ENCODE results near the gene SPTBN4.

SPTBN4 gene

DNA sequence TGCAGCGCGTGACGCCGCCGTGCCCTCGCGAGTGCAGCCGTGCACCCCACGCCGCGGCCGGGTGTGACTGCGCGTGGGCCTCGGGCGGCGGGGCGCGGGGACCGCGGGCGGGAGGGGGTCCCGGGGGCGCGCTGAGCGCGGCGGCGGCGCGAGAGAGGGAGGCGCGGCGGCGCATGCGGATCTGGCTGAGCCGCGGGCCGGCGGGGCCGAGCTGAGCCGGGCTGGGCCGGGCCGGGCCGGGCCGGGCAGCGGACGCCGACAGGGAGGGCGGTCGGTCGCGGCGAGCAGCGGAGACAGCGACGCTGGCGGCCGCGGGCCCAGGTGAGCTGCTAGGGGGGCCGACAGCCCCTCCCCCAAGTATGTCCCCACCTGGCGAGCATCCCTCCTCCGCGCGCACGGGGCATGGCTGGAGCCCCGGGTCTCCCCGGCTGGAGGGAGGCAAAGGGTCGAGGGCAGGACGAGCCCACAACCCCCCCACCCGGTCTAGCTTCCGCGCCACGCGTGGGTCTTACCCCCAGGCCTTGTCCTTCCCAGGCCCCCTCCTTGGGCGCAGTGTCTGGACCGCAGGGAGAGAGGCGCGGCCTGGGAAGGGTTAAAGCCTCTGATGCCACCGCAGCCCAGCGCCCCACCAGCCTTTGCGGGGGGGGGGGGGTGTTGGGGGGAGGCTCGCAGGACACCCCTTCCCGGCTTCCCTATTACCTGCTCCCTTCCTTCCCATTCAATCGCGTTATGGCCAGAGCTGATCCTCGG is at the start of gene SPTBN4:
TSS of gene SPTBN4 (plus strand) at position 17 of the 750 bp plus-strand sequence. CDS start 5,621 bp downstream, outside the sequence.
- Mint-ChIP-seq H3K27ac (ENCODE audit: low read depth) (peak within 1 kb of the TSS; percentile 96), H3K9me3 (no peaks in the 10 kb centered on the region), H3K27me3 (peaks cover 20% of the 10 kb centered on the region), H3K36me3 (ENCODE audit: insufficient read depth) (peaks cover 24% of the 10 kb centered on the region), H3K4me1 (peaks cover 27% of the 10 kb centered on the region), H3K4me3 (peak within 1 kb of the TSS; percentile 84)
- DNase-seq (ENCODE audit: low spot score in 2 of 2) = no peak
- ATAC-seq (replicated peaks; ENCODE audit: extremely low read depth, poor library complexity, severe bottlenecking) = no peak

DNA sequence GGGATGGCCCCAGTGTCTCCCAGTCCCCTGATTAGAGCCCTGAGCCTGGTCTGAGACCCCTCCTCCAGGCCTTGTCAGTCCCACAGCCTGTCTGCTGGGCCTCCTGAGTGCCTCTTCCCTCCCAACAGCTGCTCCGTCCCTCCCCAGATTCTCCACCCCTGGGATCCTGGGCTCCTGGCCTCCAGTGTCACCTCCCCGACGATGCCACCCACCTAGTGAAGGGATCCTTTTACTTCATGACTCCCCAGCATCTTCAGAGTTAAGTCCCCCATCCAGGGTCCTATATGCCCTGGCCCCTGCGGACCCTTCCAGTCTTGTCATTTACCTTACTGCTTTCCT is 49.2 kb upstream of the SPTBN4 start:
- peak overlapping the region; percentile 58 for H3K27ac Mint-ChIP-seq (ENCODE audit: low read depth)
- ATAC-seq (replicated peaks; ENCODE audit: extremely low read depth, poor library complexity, severe bottlenecking) = no peak
- peaks cover 20% of the 10 kb centered on the region for H3K4me1 Mint-ChIP-seq
- H3K9me3 Mint-ChIP-seq = no peaks in the 10 kb centered on the region
- no peak for DNase-seq (ENCODE audit: low spot score in 2 of 2)
- H3K4me3 Mint-ChIP-seq = no peak overlapping the region
- no peaks in the 10 kb centered on the region for H3K27me3 Mint-ChIP-seq
- H3K36me3 Mint-ChIP-seq (ENCODE audit: insufficient read depth) = peaks cover 10% of the 10 kb centered on the region

- Mint-ChIP-seq H3K27me3 (no peaks in the 10 kb centered on the region), H3K36me3 (ENCODE audit: insufficient read depth) (peaks cover 10% of the 10 kb centered on the region), H3K27ac (ENCODE audit: low read depth) (peak overlapping the region; percentile 58), H3K4me3 (no peak overlapping the region), H3K4me1 (peaks cover 20% of the 10 kb centered on the region), H3K9me3 (no peaks in the 10 kb centered on the region)
- ATAC-seq (replicated peaks; ENCODE audit: extremely low read depth, poor library complexity, severe bottlenecking) (no peak), DNase-seq (ENCODE audit: low spot score in 2 of 2) (no peak)
These were observed 48.8 kb upstream of the SPTBN4 start for GRCh38 chr19:40418040-40418439.

DNA sequence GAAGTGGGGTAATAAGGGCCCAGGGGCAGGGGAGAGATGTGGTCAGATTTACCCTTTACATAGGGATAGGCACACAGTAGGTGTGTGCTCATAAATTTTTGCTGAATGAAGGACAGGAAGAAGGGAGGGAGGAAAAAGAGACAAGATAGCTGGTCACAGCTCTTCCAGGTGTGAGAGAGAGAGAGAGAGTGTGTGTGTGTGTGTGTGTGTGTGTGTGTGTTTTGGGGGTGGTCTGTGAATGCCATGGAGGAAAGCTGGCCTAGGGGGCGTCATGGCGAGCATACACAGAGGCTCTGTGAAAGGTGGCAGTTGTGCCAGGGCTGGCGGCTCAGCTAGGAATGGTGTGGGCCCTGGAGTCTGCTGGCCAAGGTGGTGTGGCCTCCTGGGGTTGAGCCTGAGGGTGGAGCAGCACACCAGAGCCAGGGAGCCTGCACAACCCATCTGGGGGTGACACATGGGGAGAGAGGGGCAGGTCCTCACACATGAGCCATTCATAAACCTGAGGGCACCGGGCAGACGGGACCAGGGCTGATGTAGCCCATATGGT is 47.7 kb upstream of the SPTBN4 start:
- no peaks in the 10 kb centered on the region for H3K9me3 Mint-ChIP-seq
- peak overlapping the region; percentile 79 for H3K4me3 Mint-ChIP-seq
- no peaks in the 10 kb centered on the region for H3K27me3 Mint-ChIP-seq
- H3K36me3 Mint-ChIP-seq (ENCODE audit: insufficient read depth) = peaks cover 10% of the 10 kb centered on the region
- ATAC-seq (replicated peaks; ENCODE audit: extremely low read depth, poor library complexity, severe bottlenecking) (no peak), DNase-seq (ENCODE audit: low spot score in 2 of 2) (no peak)
- peaks cover 16% of the 10 kb centered on the region for H3K4me1 Mint-ChIP-seq
- no peak overlapping the region for H3K27ac Mint-ChIP-seq (ENCODE audit: low read depth)

GRCh38 chr19:40419780-40420179 is 47.0 kb upstream of the SPTBN4 start:
- Mint-ChIP-seq H3K4me1 (peaks cover 23% of the 10 kb centered on the region), H3K36me3 (ENCODE audit: insufficient read depth) (peaks cover 14% of the 10 kb centered on the region), H3K27me3 (no peaks in the 10 kb centered on the region), H3K27ac (ENCODE audit: low read depth) (no peak overlapping the region), H3K9me3 (no peaks in the 10 kb centered on the region), H3K4me3 (peak overlapping the region; percentile 79)
- no peak for ATAC-seq (replicated peaks; ENCODE audit: extremely low read depth, poor library complexity, severe bottlenecking)
- no peak for DNase-seq (ENCODE audit: low spot score in 2 of 2)

DNA sequence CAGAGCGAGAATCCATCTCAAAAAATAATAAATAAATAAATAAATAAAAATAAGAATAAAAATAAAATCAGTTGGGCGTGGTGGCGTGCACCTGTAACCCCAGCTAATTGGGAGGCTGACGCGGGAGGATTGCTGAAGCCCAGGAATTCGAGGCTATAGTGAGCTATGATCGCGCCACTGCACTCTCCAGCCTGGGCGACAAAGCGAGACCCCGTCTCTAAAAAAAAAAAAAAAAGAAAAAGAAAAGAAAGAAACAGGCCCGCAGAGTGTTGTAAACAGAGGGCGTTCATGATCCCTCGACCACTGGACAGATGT is 46.4 kb upstream of the SPTBN4 start:
- Mint-ChIP-seq H3K4me3 (peak overlapping the region; percentile 79), H3K4me1 (peaks cover 25% of the 10 kb centered on the region), H3K27ac (ENCODE audit: low read depth) (peak overlapping the region; percentile 88), H3K27me3 (no peaks in the 10 kb centered on the region), H3K36me3 (ENCODE audit: insufficient read depth) (peaks cover 16% of the 10 kb centered on the region), H3K9me3 (no peaks in the 10 kb centered on the region)
- ATAC-seq (replicated peaks; ENCODE audit: extremely low read depth, poor library complexity, severe bottlenecking) (no peak), DNase-seq (ENCODE audit: low spot score in 2 of 2) (no peak)

DNA sequence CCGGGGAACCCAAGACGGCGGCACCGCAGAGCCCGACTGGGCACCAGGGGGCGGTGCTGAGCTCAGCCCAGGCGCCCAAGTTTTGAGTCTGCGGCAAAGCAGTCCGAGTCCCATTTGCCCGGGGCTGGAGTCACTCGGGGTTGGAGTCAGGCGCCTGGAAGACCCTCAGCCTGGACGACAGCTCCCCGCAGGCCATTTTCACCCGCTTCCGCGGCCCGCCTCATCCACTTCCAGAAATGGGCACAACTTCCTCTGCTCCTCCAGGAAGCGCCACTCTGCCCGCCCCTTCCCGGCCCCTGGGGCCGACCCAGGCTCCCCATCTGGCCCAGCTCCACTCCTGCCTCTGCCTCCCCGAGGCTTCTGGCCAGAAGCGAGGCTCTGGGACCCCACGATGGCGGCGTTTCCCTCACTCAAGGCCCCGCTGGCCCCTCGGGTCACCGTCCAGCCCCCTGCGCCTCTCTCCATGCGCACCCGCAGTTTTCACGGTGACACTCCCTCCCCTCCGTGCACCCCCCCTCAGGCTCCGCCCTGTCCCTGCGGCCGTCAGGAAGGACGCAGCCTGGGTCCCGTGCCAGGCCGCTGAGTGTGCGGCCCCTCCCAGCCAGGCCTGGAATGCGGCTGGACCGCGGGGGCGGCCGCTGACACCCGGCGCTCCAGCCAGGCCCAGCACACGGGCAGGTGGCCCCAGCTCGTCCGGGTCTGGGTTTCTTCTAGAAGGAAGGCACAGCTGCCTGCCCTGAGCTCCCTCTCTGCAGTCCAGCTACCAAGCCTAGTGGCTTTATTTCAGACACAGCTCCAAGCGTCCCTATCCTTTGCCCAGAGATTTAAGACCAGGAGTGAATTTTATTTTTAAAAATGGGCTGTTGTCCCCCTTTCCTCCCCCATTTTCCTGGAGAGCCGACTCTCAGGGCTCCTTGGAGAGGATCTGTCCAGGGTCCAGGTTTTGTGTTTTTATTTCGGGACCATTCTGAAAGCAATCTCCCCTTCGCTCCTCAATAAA is 45.7 kb upstream of the SPTBN4 start:
- DNase-seq (ENCODE audit: low spot score in 2 of 2) (peak; percentile 59 to 63), ATAC-seq (replicated peaks; ENCODE audit: extremely low read depth, poor library complexity, severe bottlenecking) (no peak)
- Mint-ChIP-seq H3K4me3 (peak overlapping the region; percentile 79), H3K36me3 (ENCODE audit: insufficient read depth) (peaks cover 20% of the 10 kb centered on the region), H3K4me1 (peaks cover 25% of the 10 kb centered on the region), H3K27me3 (no peaks in the 10 kb centered on the region), H3K27ac (ENCODE audit: low read depth) (peak overlapping the region; percentile 88), H3K9me3 (no peaks in the 10 kb centered on the region)

DNA sequence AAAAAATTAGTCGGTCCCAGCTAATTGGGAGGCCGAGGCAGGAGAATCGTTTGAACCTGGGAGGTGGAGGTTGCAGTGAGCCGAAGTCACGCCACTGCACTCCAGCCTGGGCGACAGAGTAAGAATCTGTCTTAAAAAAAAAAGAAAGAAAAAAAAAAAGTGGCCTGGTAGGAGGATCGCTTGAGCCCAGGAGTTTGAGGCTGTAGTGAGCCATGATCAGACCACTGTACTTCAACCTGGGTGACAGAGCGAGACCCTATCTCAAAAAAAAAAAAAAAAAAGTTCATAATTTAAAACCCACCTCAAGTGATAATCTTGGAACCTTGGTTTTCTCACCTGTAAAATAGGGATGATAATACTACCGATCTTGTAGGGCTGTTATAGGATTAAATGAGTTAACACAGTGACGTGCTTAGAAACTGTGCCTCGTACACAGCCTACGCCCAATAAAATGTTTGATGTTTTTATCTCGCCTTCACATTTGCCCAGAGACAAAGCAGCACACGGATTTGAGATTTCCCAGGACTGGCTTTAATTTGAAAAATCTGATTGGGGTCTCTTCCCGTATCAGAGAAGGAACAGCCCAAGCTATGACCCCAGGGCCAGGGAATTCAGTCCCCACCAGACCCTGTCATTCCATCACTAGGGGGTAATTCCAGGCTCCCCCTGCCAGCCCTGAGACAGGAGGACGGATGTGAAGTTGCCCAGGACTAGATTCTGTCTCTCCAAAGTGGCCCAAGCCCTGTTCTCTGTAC is 44.6 kb upstream of the SPTBN4 start:
- H3K36me3 Mint-ChIP-seq (ENCODE audit: insufficient read depth) = peaks cover 20% of the 10 kb centered on the region

DNA sequence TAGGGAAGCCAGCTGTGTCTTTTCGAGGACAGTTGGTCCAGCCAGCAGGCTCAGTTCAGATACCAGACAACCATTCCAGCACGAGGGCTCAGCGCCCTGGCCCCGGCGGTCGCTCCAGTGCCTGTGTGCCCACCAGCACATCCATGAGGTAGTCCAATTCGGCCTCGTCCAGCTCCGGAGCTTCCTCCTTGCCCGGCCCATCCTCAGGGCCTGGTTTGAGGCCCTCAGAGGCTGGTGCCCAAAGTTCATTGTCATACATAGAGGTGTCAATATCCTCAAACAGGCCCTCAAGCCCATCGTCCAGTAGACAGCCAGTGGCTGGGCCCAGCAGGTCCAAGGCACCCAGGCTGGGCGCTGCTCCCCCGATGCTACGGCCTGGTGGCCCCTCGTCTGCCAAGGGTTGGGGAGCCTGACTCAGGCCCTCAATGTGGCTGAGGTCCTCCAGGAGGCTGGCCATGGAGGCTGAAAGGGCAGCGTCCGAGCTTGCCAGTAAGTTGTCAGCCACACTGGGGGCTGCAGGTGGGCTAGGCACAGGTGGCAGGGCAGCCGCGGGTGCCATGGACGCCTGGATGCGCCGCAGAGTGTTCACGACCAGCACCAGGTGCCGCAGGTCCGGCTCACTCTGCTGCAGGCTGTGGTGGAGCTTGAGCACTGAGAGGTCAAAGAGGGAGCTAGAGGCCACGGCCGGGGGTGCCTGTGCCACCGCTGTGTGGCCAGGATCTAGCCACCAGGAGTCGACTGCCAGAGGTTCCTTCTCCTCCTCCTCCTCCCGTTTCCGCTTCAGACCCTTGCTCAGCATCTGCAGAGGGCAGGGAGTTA is 43.8 kb upstream of the SPTBN4 start:
- H3K27me3 Mint-ChIP-seq = no peaks in the 10 kb centered on the region
- H3K36me3 Mint-ChIP-seq (ENCODE audit: insufficient read depth) = peaks cover 20% of the 10 kb centered on the region
- no peak for DNase-seq (ENCODE audit: low spot score in 2 of 2)
- ATAC-seq (replicated peaks; ENCODE audit: extremely low read depth, poor library complexity, severe bottlenecking) = no peak
- H3K27ac Mint-ChIP-seq (ENCODE audit: low read depth) = no peak overlapping the region
- H3K9me3 Mint-ChIP-seq = no peaks in the 10 kb centered on the region
- H3K4me1 Mint-ChIP-seq = peaks cover 14% of the 10 kb centered on the region
- H3K4me3 Mint-ChIP-seq = peak overlapping the region; percentile 79

More for the DNA sequence above, 44.6 kb upstream of the SPTBN4 start:
- no peak for ATAC-seq (replicated peaks; ENCODE audit: extremely low read depth, poor library complexity, severe bottlenecking)
- H3K27me3 Mint-ChIP-seq = no peaks in the 10 kb centered on the region
- H3K27ac Mint-ChIP-seq (ENCODE audit: low read depth) = peak overlapping the region; percentile 88
- peaks cover 20% of the 10 kb centered on the region for H3K4me1 Mint-ChIP-seq
- peak overlapping the region; percentile 79 for H3K4me3 Mint-ChIP-seq
- H3K9me3 Mint-ChIP-seq = no peaks in the 10 kb centered on the region
- DNase-seq (ENCODE audit: low spot score in 2 of 2) = no peak

- H3K36me3 Mint-ChIP-seq (ENCODE audit: insufficient read depth) = peaks cover 19% of the 10 kb centered on the region
- H3K9me3 Mint-ChIP-seq = no peaks in the 10 kb centered on the region
- no peaks in the 10 kb centered on the region for H3K27me3 Mint-ChIP-seq
- peak overlapping the region; percentile 95 for H3K4me3 Mint-ChIP-seq
- peaks cover 14% of the 10 kb centered on the region for H3K4me1 Mint-ChIP-seq
- DNase-seq (ENCODE audit: low spot score in 2 of 2) (no peak), ATAC-seq (replicated peaks; ENCODE audit: extremely low read depth, poor library complexity, severe bottlenecking) (no peak)
- H3K27ac Mint-ChIP-seq (ENCODE audit: low read depth) = peak overlapping the region; percentile 99
These were observed 42.9 kb upstream of the SPTBN4 start for GRCh38 chr19:40423938-40424337.

DNA sequence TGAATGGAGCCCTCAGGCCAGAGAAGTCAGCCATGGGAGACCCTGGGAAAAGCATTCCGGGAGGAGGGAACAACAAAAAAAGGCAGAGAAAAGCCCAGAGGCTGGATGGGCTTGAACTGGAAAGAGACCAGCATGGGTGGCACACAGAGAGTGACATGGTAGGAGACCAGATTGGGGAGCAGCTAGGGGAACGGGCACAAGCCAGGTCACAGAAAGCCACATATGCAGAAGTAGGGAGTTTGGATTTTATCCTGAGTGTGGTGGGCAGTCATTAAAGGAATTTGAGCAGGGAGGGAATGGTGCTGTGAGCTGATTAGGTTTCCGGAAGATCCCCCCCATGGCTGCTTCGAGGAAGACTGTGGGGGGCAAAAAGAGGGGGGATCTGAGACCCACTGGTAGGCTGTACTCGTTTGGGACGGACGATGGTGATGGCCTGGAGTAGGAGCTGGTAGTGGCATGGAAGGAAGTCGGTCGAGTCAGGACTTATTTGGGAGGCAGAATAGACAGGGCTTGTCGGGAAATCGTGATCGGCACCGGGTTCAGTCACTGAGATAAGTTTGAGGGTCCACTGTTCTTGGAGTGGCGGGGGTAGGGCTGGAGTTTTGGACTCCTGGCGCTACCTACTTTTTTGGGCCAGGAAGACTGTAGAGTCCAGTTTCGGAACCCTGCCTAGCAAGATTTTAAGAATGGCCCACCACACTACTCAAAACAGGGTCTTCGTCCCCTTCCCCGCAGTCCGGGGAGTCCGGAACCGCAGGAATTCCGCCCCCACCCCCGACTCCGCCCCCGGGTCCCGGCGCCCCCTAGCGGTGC is 42.0 kb upstream of the SPTBN4 start:
- no peak for DNase-seq (ENCODE audit: low spot score in 2 of 2)
- no peak for ATAC-seq (replicated peaks; ENCODE audit: extremely low read depth, poor library complexity, severe bottlenecking)
- Mint-ChIP-seq H3K27ac (ENCODE audit: low read depth) (peak overlapping the region; percentile 99), H3K27me3 (no peaks in the 10 kb centered on the region), H3K4me3 (peak overlapping the region; percentile 95), H3K9me3 (no peaks in the 10 kb centered on the region), H3K36me3 (ENCODE audit: insufficient read depth) (peaks cover 17% of the 10 kb centered on the region), H3K4me1 (peaks cover 14% of the 10 kb centered on the region)

Data from central memory CD8-positive, alpha-beta T cell (primary cell).